Measurements from ENCODE around the gene LGI1. TPM values are rescaled to one million over a fixed set of nuclear protein-coding genes. Genes with fewer than 3 reads are reported as not detected.

The LGI1 gene
- total RNA-seq, 2 donors from 2014 or later: 0.40 to 1.6 TPM

GRCh38 chr10:93788413-93789208 lies 30.9 kb downstream of the LGI1 start:
- intact Hi-C loops (cut with DNase I, micrococcal nuclease): no loop called here
- DNase-seq (no peak), ATAC-seq (no peak)

DNA sequence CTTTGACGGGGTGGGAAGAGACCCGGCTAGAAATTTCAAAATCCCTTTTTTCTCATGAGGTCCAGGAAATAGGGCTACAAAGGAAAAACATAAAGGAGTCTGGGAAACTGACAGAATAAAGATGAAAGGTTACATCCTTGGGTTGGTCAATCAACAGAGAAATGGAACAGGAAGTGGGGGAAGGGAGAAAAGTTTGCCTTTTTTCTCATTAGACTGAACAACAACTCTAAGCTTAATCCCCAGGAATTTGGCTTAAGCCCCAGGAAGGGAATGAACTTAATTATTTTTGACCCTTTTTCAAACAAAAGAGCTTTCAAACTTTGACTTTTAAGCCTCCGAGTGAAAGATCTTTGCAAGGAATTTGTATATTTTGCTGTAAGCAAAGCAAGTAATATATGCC lies 32.7 kb downstream of the LGI1 start:
- DNase-seq: no peak
- ATAC-seq: no peak
- intact Hi-C loops (cut with DNase I, micrococcal nuclease): no loop called here

DNA sequence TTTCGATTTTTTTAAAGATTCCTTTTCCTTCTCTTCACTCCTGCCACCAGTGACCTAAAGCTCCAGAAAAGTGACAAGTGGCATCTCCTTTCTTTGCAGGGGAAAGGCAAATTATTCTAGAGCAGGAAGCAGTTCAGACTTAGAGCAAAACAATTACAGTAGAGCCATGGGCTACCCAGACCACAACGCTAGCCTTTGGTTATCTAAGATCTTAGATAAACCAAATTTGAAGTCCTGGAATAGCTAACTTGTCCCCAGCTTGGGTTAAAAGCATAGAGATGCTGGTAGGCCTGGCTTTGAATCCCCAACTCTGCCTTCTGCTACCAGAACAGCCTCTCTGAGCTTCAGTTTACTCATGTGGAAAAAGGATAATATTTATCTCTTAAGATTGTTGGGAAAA lies 38.4 kb downstream of the LGI1 start:
- DNase-seq (no peak), ATAC-seq (no peak)
- intact Hi-C loops (cut with DNase I, micrococcal nuclease): no loop called here

- intact Hi-C loops (cut with DNase I, micrococcal nuclease): no loop called here
- no peak for DNase-seq
- ATAC-seq: no peak
Measured at GRCh38 chr10:93797825-93798224, 40.1 kb downstream of the LGI1 start.

GRCh38 chr10:93799155-93799708 lies 41.5 kb downstream of the LGI1 start:
- no peak for ATAC-seq
- no peak for DNase-seq
- intact Hi-C loops (cut with DNase I, micrococcal nuclease): no loop called here

DNA sequence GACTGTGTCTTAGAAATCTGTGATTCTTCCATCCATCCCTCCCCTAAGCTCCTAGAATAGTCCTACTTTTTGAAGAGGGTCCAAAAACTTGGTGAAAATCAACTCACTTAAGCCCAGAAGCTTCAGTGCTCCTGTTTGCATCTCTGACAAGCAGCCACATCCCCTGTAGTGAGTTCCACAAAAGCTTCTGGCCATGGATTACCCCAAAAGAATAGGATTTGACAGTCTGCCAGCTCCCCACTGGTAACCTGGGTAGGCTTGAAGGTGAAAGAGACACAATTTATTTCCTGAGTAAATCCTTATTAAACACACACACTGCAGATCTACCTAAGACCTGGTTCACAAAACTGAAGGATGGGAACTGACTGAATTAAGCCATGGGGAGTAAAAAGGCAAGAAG lies 46.5 kb downstream of the LGI1 start:
- DNase-seq: no peak
- no peak for ATAC-seq
- intact Hi-C loops (cut with DNase I, micrococcal nuclease): no loop called here

DNA sequence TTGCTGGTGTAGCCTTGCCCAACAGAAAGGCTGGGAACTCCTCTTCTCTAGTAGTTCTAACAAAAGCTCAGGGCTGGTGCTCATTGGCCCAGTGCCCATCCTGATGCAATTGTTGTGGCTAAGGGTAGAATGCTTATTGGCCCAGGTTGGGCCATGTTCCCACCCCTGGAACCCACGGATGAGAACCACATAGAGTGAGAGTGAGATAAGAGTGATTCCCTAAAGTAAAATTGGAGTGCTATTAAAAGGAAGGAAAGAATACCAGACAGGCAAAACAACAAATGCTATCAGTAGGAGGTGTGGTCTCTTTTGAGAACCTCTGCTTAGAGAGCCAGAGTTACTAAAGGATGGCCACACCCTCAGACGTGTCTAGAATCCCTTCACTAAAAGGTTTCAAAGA lies 49.2 kb downstream of the LGI1 start:
- ATAC-seq (peak; percentile 34), DNase-seq (peak in 1 of 2 donors; percentile 15)
- intact Hi-C loops (cut with DNase I, micrococcal nuclease): no loop called here

DNA sequence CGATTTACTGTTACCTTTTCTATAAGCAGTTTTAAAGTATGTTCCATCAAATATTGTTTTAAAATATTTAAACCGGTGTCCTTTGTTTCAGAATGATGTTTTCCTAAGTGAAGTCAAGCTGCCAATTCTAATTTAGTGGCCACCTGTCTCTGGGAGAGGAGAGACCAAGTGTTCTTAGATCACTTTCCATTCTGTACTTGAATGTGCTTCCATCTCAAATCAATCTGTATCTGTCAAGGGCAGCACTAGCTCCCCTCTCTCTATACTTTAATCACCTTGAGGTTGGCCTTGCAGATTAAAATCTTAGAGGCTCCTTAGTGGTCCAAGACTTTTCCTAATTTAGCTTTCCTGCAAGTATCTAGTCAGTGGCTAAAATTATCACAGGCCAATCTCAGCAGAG lies 49.6 kb downstream of the LGI1 start:
- intact Hi-C loops (cut with DNase I, micrococcal nuclease): no loop called here
- DNase-seq (no peak), ATAC-seq (no peak)

GRCh38 chr10:93812659-93813338 lies 55.1 kb downstream of the LGI1 start:
- DNase-seq (no peak), ATAC-seq (peak; percentile 84)
- intact Hi-C loops (cut with DNase I, micrococcal nuclease): loop anchor here in 1 of 2 donors (10.0 kb wide), 1 partner anchor 118 kb away; no protein-coding TSS in a partner anchor

- DNase-seq (peak; percentile 58 to 74), ATAC-seq (peak; percentile 86)
- intact Hi-C loops (cut with DNase I, micrococcal nuclease): loop anchor here in 1 of 2 donors (10.0 kb wide), 1 partner anchor 119 kb away; no protein-coding TSS in a partner anchor
Measured at GRCh38 chr10:93813507-93814465, 56.0 kb downstream of the LGI1 start.

DNA sequence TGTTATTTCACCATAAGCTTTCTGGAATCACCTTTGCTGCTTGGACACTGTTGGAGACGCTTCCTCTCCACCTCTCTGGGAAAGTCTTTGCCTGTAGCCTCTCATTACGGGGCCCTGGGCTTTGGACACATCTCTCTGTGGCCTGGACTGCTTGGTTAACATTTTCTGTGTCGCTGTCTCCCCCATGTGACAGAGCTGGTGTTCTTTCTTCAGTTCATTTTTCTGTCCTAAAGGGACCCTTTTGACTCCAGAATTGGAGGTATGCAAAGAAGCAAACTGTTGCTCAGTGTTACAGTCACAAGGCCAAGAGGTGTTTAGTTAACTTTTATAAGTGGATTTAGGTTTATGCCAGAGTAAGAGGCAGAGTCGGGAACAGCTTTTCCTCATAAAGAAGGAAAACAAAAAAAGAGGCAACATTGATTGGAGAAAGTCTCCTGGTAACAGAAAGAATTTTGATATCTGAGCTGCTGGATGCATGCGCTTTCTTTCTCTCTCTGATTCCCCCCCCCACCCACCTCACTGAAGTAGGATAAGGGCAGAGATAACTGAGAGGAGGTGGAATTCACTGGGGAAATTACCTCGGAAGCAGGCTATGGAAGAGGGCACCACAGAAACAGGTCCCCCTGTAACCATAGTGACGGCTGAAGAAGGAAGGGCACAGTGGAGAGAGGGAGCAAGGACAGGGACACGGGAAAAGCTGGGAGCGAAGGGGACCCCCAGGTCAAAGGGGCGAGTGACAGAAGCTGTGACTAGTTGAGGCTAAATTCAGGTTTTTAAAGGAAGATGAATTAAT lies 57.8 kb downstream of the LGI1 start:
- ATAC-seq: no peak
- no peak for DNase-seq
- intact Hi-C loops (cut with DNase I, micrococcal nuclease): loop anchor here (5.0 to 10.0 kb wide), 2 partner anchors 113 to 121 kb away; partner anchors contain the start of gene FRA10AC1 (in 1 of the 2)

GRCh38 chr10:93816123-93816747 lies 58.5 kb downstream of the LGI1 start:
- intact Hi-C loops (cut with DNase I, micrococcal nuclease): loop anchor here (5.0 to 10.0 kb wide), 2 partner anchors 114 to 121 kb away; partner anchors contain the start of gene FRA10AC1 (in 1 of the 2)
- DNase-seq: peak; percentile 58 to 79
- ATAC-seq: peak; percentile 66

DNA sequence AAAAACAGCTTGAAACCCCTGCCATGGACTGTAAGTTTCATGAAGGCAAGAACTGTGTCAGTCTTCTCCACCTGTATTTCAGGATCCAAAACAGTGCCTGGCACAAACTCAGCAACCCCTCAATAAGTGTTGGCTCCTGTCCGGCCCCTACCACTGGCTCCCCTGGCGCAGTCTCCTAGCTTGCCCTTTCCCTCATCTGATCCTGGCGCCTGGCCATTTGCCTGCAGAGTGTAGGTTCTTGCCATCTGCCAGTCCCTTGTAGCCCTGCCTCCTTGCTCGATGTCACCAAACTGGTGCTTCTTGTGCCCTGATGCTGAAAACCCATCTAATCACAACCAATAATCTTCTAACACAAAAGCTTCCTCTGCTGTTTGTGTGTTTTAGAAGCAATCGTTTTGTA lies 60.4 kb downstream of the LGI1 start:
- intact Hi-C loops (cut with DNase I, micrococcal nuclease): loop anchor here (5.0 to 10.0 kb wide), 2 partner anchors 116 to 123 kb away; partner anchors contain the start of gene FRA10AC1 (in 1 of the 2)
- no peak for ATAC-seq
- no peak for DNase-seq

DNA sequence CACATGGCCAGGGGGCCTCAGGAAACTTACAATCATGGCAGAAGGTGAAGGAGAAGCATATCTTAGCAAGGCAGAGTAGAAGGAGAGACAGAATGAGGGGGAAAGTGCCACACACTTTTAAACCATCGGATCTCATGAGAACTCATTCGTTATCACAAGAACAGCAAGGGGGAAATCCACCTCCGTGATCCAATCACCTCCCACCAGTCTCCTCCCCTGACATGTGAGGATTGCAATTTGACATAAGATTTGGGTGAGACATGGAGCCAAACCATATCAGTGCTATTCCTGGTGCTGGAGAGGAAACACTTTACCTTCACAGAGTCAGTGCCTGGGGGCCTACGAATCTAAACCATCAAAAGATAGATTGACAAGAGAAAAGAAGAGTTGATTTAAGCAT lies 61.8 kb downstream of the LGI1 start:
- DNase-seq (no peak), ATAC-seq (no peak)
- intact Hi-C loops (cut with DNase I, micrococcal nuclease): loop anchor here (5.0 to 10.0 kb wide), 2 partner anchors 117 to 125 kb away; partner anchors contain the start of gene FRA10AC1 (in 1 of the 2)

GRCh38 chr10:93820434-93820833 lies 62.7 kb downstream of the LGI1 start:
- intact Hi-C loops (cut with DNase I, micrococcal nuclease): no loop called here
- ATAC-seq (peak; percentile 74), DNase-seq (no peak)

DNA sequence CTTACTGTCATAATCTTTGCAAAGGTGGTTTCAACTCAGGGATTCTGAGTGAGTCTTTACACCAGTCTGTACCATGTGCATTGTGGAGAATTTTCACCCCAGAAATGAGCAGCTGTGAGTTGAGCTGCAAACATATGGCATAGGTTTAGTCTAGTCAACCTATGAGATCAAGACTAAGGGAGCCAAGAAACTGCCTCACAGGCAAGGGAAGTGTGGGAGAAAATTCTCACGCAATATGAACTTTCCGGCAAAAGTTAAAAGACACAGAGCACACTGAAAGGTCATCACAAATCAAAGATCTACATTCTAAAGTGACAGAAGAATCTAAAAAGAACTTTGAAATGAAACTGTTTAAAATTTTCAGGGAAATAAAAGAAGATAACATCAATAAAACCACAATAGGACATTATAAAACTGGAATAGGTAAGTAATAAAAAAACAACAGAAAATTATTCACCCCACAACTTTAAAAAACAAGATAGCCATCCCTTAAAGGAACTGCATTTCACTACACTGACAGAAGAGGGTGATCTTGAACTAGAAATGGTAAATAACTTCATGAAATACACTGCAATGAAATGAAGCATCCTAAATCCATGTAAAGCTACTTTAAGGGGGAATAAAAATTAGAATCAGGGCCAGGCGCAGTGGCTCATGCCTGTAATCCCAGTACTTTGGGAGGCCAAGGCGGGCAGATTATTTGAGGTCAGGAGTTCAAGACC lies 63.5 kb downstream of the LGI1 start:
- DNase-seq (no peak), ATAC-seq (peak; percentile 81)
- intact Hi-C loops (cut with DNase I, micrococcal nuclease): no loop called here

DNA sequence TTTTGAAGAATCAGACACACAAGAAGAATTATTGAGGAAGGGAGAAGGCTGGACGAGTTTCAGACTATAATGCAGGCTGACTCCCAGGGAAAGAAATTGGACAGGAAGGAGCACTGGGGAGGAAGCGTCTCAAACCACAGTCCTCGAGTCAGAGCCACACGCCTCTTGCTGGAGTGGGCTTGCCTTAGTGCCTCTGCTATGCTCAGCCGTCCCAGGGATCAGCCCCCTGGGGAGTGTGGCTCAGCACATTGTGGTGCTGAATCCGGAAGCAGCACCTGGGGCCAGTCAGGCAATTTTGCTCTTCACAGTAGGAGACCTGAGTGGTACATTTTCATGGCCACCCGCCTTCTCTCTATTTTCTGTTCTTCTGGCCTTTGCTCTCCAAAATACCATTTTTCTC lies 68.6 kb downstream of the LGI1 start:
- intact Hi-C loops (cut with DNase I, micrococcal nuclease): no loop called here

More for the DNA sequence above, 68.6 kb downstream of the LGI1 start:
- DNase-seq (no peak), ATAC-seq (no peak)

Measured in left colon (tissue), 2 donors.